ENCODE data around the gene RDX.

The RDX gene

DNA sequence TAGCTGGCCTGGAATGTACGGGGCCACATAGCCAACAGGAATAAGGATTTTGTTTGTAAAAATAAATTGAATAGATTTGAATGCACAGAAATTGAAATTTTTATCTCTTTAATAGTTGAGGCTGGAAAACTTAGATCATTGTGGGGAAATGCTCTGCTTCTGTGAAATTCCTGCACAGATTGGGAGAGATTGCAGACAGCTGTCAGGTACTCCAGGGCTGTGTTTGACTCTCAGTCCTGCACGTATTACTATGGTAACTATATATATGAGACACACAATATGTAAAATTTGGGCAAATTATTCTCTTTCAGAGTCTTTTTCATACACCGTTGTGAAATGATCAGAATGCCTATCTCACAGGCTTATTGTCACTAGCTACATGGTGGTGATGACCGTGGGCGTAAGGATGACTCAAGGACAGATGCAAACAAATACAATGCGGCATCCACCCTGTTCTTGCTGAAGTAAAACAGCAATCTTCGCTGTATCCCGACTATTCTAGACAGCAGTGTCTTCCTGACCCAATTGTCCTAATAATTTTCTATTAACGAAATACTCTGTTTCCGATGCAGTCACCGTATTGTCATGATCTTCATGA is 123.8 kb downstream of the RDX start:
- no peak overlapping the region for H3K4me3 ChIP-seq (ENCODE audit: low read depth, low read length)
- TF ChIP-seq, protein P1, sequence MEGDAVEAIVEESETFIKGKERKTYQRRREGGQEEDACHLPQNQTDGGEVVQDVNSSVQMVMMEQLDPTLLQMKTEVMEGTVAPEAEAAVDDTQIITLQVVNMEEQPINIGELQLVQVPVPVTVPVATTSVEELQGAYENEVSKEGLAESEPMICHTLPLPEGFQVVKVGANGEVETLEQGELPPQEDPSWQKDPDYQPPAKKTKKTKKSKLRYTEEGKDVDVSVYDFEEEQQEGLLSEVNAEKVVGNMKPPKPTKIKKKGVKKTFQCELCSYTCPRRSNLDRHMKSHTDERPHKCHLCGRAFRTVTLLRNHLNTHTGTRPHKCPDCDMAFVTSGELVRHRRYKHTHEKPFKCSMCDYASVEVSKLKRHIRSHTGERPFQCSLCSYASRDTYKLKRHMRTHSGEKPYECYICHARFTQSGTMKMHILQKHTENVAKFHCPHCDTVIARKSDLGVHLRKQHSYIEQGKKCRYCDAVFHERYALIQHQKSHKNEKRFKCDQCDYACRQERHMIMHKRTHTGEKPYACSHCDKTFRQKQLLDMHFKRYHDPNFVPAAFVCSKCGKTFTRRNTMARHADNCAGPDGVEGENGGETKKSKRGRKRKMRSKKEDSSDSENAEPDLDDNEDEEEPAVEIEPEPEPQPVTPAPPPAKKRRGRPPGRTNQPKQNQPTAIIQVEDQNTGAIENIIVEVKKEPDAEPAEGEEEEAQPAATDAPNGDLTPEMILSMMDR (IDR thresholded peaks at IDR 0.05; ENCODE audit: borderline replicate concordance, insufficient read depth, low read depth, low read length): no peak

DNA sequence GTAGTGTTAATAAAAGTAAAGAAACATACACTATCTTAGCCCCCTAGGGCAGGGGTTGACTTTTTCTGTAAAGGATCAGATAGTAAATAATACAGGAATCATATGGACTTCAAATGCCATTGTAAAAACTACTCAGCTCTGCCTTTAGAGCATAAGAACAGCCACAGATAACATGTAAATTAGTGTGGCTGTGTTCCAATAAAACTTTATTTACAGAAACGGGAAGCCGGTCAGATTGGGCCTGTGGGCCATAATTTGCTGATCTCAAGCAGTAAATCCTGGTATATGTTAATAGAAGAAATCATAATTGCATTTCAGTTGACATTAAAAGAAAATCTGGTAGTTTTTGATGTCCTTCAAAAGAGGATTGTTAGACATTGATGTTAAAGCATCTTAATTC is 126.7 kb downstream of the RDX start:
- TF ChIP-seq, protein P1 (IDR thresholded peaks at IDR 0.05; ENCODE audit: borderline replicate concordance, insufficient read depth, low read depth, low read length): no peak
- H3K4me3 ChIP-seq (ENCODE audit: low read depth, low read length): no peak overlapping the region

DNA sequence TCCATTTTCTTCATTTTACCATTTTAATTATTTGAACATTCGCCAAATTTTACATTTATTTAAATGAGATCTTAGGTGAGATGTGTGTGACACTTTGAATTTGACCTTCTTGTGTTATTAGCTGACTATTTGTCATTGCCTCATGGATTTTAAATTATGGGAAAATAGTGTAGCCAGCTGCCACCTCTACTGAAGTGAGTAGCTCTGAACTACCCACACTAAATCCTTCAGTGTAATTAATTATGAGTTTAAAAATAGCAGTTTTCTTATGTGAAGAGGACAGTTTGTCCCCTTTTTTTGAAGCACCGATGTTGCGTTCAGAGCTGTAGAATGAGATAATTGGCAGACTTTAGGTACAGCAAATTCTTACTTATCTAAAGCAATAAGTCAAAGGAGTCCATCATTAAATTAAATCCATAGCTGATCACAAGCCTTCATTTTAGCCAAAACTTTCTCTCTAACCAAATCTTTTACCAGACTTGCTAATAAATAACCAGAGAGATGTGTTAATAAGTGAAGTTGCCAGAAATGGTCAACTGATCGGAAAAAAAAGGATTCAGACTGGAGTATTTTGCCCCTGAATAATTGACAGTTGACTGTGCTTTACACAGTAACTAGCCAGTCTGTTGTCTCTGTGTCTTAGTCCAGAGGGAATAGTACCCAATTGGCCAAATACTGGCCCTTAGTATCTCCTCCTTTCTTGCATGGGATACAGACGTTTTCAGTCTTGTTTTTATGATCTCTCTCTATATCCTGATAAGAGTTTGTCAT is 128.2 kb downstream of the RDX start:
- TF ChIP-seq, protein P1 (IDR thresholded peaks at IDR 0.05; ENCODE audit: borderline replicate concordance, insufficient read depth, low read depth, low read length): no peak
- H3K4me3 ChIP-seq (ENCODE audit: low read depth, low read length): no peak overlapping the region

DNA sequence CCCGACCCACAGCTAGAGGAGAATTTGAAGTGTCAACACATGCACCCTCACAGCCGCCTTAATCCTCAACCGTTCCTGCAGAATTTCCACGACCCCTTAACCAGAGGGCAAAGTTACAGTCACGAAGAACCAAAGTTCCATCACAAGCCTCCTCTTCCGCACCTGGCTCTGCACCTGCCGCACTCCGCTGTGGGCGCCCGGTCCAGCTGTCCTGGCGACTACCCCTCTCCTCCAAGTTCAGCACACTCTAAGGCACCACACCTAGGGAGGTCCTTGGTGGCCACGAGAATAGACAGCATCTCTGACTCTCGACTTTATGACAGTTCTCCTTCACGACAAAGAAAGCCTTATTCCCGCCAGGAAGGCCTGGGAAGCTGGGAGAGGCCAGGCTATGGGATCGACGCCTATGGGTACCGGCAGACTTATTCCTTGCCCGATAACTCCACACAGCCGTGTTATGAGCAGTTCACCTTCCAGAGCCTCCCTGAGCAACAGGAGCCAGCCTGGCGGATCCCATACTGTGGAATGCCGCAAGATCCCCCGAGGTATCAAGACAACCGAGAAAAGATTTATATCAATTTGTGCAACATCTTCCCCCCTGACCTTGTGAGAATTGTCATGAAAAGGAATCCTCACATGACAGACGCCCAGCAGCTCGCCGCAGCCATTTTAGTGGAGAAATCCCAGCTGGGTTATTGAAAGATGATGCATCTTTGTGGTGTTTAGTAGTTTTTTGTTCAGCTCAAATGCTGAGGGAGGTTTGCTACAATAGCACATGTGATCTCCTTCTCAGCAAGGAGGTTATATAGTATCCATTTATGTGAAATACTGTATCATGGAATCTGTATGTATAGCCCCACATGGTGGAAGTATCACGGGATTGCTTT is 131.1 kb downstream of the RDX start:
- H3K4me3 ChIP-seq (ENCODE audit: low read depth, low read length): no peak overlapping the region
- TF ChIP-seq, protein P1 (IDR thresholded peaks at IDR 0.05; ENCODE audit: borderline replicate concordance, insufficient read depth, low read depth, low read length): no peak

DNA sequence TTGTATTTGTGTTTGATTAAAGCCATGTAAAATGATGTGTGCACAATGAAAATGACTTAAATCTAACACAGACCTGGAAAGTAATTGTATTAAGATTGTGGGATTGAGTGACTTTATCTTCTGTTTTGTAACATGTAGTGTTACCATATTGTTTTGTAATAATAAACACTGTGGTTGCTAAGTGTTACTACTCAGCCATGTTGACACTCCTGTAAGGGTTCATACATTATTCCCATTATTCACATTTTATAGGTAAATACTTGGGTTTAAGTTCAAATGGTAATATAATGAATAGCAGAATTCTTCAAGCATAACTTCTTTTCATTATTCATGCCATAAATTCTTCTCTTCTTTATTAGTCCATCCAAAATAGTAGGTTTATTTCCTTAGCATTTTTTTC is 134.2 kb downstream of the RDX start:
- TF ChIP-seq, protein P1 (IDR thresholded peaks at IDR 0.05; ENCODE audit: borderline replicate concordance, insufficient read depth, low read depth, low read length): no peak
- no peak overlapping the region for H3K4me3 ChIP-seq (ENCODE audit: low read depth, low read length)

DNA sequence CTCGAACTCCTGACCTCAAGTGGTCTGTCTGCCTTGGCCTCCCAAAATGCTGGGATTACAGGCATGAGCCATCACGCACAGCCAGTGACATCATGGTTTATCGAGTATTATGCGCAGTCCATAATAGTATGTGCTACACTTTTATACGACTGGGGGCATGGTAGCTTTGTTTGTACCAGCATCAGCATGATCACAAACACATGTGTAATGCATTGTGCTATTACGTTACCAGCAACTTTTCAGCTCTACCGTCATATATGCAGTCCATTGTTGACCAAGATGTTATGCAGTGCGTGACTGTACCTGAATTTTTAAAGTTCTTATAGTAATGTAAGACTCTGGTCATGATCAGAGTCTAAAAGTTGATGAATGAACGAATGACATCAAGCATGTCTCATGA is 135.4 kb downstream of the RDX start:
- TF ChIP-seq, protein P1 (IDR thresholded peaks at IDR 0.05; ENCODE audit: borderline replicate concordance, insufficient read depth, low read depth, low read length): no peak
- H3K4me3 ChIP-seq (ENCODE audit: low read depth, low read length): no peak overlapping the region
